ENCODE data around the gene PHLPP1.

PHLPP1 gene

DNA sequence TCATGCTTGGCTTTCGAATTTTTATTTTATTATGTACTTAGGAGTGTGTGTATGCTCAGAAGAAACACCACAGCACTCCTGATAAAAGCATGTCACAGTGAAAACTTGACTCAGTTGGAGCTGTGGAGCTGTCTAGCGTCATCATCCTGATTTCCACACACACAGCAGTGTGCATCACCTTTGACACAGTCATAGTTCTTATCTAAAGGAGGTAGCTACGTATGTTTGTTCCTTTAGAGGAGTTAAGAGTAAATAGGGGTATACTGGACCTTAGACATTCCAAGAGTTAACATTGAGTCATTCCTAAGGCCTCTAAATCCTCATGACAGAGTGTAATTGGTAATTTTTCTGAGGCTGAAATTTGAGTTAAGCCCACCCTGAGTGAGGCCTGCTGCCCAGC lies 96.9 kb downstream of the PHLPP1 start:
- no peak for DNase-seq

DNA sequence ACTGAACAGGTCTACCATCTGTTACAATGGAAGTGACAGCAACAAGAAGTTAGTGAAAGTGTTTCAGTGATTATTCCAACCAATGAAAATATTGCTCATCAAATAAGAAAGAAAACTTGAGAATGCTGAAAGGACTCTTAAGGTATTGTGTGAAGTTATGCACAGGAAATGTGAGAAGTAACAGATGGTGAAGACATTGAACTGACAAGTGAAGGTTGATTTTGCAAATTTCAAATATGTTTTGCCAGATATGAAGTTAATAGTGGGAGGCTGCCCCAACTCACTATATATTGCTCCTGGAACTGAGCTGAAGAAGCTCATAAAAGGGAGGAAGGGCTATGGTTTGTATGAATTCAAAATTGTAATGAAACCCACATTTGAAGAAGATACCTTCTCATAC lies 97.5 kb downstream of the PHLPP1 start:
- DNase-seq, result no peak

DNA sequence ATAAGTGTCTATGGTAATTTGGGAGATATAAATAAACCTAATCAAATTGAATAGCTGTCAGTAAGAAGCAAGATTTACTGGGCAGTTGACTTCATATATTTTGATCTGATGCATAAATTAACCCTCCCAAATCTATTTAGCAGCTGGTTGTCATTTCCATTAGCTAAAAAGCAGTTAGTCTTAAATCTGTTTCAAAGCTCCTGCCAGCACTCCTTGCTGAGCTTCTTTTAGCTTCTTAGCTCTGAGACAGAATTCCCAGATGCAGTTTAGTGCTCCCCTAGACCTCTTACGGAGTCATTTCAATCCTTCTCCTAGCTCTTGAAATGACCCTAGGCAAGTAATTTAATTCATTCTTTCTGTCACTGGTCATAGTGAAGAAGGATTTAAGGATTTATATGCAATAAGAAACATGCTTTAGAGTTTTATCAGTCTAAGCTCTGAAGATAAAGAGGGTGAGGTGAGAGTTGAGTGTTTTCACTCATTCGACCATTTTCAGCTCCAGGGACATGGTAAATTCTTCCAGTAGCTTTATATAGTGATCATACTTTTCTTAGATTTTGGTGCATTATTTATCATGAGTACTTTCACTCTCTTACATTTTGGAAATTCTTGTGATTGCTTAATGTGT lies 98.9 kb downstream of the PHLPP1 start:
- DNase-seq, result no peak

DNA sequence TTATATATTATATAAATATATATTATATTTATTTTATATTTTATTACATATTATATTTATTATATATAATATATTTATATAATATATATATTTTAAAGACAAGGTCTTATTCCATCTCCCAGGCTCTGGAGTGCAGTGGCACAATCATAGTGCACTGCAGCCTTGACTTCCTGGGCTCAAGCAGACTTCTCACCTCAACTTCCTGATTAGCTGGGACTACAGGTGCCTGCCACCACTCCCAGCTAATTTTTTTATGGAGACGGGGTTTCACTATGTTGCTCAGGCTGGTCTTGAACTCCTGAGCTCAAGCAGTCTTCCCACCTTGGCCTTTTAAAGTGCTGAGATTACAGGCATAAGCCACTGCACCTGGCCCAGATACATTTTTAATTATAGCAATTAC lies 110.0 kb downstream of the PHLPP1 start:
- no peak for DNase-seq

DNA sequence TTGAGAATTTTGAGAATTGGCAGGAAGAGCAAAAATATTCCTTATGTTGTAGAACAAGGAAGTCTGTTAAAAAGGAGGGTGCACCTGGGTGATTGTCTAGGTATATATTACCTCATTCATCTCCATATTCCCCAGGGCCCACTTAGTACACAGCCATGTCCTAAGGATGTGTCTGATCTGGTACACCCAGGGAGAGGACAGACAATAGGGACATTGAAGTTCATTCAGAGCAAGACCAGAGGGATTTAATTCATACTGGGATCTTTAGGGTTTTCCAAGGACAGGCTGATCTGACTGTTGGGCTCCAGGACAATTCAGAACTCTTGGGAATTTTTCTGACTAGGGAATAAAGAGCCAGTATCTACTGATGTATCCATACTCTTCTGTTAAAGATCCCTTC lies 112.1 kb downstream of the PHLPP1 start:
- no peak for DNase-seq

DNA sequence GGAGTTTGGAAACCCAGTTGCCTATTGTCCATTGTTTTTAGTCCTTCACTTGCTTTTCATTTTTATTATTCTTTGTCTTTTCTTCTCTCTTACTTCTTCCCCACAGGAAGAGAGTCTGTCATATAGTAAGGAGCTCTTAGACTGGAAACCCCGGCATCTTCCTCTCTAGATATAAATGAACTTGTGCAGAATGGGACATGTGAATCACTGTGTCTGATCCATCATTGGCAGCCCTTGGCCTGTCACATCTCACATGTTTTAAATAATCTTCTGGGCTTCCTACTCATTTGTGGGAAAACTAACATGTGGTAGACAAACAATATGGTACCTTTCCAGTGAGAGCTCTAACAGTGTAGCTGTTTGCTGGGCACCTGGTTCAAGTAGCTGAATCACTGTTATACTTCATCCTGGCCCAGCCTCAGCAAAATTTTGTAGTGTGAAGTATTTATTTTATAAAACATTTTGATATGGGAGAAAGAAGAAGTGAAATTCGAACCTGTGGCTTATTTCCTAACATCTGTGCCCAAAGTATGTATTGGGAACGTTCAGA lies 112.8 kb downstream of the PHLPP1 start:
- no peak for DNase-seq

DNA sequence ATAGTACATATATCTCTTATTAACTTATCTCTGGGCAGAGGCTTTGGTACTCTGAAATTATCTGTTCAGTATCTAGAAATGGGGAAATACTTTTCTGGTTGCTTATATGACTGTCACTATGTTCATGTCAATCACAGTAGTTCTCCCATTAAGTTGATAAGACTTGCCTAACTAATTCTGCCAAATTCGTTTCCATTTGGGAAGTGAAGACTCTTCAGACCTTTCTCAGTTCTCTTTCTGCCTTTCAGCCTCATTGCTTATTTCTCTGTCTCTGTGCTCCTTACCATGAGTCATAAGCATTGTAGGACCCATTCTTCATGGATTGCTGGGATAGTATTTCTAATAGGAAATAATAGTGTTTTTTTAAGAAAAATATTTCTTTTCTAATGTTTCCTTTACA lies 113.5 kb downstream of the PHLPP1 start:
- DNase-seq, result no peak

DNA sequence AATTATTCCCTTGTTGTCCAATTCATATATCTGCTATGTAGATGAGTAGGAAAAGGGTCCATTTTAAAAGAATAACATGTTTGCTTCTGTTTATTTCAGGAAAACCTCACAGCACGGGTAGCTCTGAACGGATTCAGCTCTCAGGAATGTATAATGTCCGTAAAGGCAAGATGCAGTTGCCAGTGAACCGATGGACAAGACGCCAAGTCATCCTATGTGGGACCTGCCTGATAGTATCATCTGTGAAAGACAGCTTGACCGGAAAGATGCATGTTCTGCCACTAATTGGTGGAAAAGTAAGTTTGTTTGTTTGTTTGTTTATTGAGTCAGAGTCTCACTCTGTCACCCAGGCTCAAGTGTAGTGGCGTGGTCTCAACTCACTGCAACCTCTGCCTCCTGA lies 114.6 kb downstream of the PHLPP1 start:
- DNase-seq, result no peak

DNA sequence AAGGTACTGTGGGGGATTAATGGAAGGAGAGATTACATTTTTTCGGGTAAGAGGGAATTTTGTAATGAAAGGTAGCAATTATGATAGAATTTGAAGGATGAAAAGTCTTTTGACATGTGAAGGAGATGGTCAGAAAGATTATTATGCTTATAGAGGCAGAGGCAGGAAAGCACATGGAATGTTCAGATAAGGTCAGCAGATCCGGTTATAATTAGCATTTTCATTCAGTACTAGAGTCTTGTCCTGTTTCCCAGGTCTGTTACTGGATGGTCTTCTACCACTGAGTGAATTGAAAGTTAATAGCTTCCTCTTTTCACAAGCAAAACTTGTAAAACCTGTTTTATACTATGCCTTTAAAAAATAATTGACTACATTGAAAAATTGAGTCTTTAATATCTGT lies 116.9 kb downstream of the PHLPP1 start:
- no peak for DNase-seq

DNA sequence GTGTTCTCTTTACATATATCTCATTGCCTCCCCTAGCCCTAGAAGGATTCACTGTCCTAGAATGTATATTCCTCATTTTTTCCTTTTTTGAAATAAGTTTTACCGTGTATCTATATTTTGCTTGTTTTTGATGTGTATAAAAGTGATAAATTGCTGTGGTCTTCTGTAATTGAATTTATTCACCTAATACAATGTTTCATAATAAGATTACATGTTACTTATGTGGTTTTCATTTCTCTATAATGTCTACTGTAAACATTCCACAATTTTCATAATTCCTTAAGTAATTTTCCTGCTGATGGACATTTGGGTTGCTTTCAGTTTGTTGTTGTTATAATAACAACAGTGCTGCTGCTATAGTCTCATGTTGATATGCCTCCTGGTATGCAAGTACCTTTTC lies 118.2 kb downstream of the PHLPP1 start:
- DNase-seq, result no peak

DNA sequence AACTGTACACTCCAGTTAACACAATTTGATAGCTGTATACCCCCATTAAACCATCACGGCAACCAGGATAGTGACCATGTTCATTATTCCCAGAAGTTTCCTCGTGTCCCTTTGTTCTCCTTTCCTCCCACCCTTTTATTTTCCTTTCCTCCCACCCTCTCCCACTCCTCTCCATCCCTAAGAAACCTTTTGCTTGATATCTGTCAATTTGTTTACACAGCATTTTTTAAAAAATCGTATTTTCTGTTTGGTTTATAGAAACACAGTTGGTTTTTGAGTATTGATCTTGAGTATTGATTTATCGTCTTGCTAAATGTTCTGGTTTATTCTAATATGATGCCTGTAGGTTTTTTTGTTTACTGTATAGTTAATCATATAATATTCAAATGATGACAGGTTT lies 119.4 kb downstream of the PHLPP1 start:
- no peak for DNase-seq

DNA sequence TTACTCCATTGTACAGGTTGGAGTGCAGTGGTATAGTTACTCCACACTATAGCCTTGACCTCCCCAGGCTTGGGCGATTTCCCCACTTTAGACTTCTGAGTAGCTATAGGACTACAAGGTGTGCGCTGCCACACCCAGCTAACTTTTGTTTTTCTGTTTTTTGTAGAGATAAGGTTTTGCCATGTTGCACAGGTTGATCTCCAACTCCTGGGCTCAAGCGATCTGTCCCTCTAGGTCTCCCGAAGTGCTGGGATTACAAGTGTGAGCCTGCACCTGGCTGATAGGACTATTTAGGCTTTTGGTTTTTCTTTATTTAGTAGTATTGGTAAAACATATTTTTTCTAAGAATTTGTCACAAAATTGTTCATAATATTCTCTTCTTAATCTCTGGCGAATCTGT lies 121.7 kb downstream of the PHLPP1 start:
- DNase-seq, result no peak

DNA sequence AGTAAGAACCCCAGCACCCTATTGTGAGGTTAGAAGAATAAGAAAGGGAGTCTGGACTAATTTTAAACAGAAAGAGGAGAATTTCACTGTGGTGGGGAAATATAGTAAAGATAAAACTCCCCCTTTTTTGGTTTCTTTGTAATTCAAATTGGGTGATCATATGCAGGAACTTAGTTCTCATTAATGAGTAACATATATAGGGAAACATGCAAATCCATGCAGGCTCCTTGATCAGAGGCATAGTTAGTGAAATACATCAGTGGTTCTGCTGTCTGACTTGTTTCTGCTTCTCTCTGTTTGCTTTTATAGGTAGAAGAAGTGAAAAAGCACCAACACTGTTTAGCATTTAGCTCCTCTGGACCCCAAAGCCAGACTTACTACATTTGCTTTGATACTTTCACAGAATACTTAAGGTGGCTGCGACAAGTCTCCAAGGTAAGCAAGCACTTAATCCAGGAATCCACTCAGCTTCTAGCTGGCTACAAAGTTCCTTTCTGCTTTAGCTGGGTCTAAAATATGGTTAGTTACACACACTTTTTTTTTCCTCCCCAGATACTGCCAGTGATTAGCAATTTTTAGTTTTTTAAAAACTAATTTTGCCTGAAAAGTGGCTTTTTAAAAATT lies 123.2 kb downstream of the PHLPP1 start:
- DNase-seq, result no peak

DNA sequence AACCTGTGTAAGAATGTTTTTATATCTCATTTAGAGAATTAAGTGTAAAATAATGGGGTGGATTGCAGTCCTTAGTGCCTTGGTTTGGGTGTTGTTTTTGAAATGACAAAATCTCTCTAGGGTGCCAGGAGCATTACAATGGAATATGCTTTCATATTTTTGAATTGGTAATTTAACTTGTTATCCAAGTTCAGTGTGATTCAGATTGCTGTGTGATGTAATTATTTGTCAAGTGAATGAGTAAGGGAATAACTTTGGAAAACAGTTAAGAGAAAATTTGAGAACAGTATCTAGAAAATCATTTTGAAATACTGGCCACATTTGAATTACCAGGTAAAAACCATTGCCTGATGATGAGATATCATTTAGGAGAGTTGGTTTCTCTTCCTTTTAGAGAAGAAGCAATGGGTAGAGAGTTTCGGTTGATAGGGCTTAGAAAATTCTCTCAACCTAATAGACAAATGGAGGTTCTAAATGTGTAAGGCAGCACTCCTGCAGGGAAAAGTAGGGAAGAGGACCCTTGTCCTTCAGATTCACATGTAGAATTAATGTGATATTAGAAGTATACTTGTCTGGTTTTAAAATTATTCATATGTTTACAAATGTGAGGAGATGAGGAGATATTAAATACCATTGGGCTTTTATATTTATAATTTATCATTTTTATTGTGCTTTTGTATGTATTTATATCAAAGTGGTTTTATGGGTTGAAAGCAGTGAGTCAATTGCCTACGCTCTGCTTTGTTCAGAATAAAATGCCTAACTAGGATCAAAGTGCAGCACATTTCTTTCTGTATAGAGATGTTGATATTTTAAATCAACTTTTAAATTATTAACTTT lies 124.8 kb downstream of the PHLPP1 start:
- DNase-seq, result no peak

DNA sequence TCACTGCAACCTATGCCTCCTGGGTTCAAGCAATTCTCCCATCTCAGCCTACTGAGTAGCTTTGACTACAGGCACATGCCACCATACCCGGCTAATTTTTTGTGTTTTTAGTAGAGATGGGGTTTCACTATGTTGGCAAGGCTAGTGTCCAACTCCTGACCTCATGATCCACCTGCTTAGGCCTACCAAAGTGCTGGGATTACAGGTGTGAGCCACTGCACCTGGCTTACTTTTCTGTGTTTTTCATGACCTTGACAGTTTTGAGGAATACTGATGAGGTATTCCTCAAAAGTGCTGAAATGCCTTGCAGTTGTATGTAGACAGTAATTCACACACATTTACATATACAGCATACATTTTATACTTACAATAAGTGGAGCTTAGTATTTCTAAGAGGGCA lies 126.1 kb downstream of the PHLPP1 start:
- DNase-seq, result no peak

DNA sequence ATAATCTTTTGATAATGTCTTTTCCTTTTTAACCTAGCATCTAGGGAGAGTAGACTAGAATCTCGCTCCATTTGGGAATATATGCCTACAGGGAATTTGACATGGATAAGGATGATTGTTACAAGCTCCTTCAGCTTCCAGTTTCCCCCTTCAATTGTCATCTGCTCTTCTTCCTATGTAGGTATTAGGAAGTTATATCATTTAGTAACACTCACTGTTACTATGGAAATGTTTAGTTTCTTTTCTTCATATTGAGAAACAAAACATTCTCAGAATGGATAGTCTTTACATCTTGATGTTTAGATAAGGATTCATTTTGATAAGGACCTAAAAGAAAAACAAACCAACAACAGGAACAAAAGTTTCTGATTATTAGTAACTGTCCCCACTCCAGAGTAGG lies 127.6 kb downstream of the PHLPP1 start:
- DNase-seq, result no peak

DNA sequence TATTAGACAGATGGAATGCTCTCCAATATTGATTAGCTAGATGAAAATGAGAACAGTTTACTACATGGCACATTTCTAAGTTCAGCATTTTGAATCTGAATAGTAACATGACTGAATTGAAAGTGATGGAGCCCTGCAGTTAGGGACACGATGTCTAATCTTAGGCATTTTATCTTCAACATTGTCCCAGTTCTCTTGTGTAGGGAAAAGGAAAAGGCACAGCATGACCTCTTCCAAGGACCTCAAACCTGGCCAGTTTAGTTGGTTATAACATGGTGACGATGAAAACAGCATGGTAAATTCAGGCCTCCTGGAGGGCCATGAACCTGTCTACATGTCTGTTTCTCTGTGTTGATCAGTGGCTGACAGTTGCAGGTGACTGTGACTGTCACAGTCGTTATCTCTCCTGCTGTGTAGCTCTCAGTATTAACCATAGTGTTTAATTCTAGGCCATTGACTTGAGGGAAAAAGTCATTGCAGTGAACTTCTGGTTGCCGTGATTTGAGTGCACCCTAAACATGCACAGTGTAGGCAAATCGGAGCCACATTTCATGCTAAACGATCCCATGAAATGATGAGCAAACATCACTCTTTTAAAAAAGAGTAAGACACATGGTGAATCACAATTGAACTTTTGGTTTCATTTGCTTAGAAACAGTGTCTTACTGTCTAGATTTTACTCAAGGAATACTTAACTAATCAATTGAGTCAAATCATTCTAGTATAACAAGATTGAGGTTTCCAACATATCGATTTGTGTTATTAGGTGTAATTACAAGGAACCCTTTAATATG lies 129.7 kb downstream of the PHLPP1 start:
- DNase-seq, result no peak

DNA sequence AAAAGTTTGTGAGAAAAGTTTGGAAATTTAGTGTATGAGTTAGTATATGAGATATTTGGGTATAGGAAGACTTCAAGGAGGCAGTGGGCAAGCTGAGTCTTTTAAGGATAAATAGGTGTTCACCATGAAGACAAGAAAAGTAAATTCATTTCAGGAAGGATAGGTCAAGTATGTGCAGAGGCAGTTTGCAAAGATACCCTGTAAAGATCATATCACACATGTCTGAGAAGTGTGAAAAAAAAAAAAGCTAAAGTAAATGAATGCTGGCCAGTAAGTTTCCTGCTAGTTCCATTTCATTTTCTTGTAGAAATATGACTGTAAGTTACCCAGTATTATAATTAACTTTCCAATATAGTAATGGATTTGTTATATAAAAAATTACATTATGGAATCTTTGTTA lies 131.0 kb downstream of the PHLPP1 start:
- no peak for DNase-seq

DNA sequence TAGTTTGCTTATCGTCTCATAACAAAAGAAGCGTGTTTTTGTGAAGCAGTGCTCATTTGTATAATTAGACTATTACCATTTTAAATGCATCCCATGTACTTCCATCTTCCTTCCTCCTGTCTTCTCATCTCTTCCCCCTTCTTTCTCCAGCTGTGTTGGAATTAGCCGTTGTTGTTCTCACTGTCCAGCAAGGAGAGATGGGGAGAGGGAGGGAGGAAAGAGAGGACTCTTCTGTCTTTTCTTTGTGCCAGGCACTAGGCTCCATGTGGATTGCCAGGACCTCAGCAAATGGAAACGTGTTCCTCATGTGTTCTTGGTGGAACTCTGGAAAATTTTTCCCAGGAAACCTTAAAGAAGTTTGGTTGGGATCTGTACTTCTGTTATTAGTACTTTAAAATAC lies 131.7 kb downstream of the PHLPP1 start:
- DNase-seq, result no peak

DNA sequence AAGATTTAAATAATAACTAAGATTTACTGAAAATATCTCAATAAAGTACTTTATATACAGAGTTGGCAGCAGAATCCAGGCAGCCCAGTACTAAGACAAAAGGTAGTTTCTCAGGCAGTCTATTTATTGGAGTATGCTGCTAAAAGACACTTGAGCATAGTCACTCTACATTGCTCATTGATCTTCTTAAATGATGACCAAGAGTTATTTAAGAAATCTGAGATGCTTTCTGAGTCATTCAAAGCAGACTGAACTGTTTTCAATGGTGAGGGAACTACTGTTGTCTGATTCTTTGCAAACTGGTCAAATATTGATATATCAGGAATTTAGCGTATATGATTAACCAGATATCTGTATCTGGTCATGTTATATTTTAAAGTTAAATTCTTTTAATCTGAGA lies 133.6 kb downstream of the PHLPP1 start:
- no peak for DNase-seq

DNA sequence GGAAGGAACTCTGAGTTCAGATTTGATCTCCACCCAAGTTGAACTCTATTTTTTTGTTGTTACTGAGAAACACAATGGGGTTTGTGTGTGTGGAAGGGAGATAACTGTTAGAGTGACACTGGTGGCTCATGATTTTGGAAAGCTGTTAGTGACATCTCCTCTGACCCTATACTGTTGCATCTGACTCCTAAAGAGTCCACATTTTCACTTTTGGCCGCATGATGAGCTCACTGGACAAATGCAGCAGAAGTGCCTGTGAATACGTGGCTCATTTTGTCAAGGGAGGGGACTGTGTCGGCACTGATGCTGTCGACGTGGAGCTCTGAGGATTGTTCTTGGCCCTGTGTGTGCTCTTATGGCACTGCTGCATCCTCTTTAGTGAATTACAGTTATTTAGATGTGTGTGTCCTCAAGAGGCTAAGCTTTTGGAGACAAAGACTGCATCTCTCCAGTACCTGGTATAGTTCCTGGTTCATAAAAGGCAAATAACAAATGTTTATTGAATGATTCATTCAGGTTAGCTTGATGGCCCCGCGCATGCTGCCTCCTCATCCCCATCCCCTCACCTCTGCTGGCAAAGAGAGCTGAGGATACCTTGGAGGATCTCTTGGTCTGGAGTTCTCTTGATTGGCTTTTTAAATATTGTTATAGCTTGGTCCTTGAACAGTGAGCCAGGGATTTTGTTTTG lies 135.4 kb downstream of the PHLPP1 start:
- no peak for DNase-seq

DNA sequence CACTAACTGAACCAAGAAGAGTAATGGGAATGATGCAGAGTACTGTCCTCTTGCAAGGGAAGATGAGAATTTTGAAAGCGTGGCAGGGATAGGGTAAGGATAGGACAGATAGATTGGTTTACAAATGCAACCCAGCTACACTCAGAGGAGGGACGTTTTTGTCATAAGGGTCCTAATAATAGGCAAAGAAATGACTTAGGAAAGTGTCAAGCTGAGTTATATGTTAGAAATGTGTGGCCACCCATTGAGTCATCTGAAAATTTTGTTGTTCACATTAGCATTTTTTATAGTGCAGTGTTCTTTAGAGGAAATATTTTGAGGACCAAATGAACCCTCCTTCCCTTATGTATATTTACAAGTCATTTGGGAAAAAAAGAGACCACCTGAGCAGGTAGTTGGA lies 137.5 kb downstream of the PHLPP1 start:
- no peak for DNase-seq

DNA sequence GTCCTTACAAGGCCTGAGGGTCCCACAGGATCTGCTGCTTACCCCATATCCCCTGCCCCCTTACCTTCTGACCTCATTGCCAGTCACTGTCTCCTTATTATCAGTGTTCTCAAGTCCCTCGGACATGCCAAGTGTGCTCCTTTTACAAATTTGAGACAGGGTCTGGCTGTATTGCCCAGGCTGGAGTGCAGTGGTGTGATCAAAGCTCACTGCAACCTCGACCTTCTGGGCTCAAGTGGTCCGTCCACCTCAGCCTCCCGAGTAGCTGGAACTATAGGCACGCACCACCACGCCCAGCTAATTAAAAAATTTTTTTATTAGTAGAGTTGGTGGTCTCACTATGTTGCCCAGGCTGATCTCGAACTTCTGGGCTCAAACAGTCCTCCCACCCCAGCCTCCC lies 141.0 kb downstream of the PHLPP1 start:
- DNase-seq, result no peak
